Measurements from ENCODE around the gene VRK1.

Gene VRK1

DNA sequence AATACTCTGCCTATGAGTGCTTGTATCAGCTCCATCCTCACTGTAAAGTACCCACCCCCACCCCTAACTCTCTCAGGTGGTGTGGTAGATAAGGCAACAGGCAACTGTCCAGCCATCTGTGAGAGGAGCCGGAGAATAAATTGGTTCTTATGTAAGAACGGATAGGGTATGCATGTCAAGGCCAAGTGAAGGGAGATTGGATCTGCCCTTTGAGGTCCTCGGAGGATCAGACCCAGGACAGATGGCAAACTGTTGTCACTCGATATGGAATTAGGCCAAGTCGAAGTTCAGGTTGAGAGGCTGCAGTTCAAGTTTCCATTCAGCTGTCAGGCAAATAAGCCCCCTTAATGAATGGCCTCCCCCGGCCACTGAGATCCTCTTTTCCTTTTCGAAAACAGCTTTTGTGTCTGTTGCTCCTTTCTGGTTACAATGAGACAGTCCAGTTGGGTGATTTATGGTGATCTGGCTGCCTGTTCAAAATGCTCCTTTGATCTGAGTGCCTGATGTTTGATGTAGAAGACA, 120.3 kb downstream of the VRK1 start:
- H3K27ac ChIP-seq, result no peak overlapping the region
- TF ChIP-seq CTCF (conservative IDR thresholded peaks at IDR 0.05), result no peak

DNA sequence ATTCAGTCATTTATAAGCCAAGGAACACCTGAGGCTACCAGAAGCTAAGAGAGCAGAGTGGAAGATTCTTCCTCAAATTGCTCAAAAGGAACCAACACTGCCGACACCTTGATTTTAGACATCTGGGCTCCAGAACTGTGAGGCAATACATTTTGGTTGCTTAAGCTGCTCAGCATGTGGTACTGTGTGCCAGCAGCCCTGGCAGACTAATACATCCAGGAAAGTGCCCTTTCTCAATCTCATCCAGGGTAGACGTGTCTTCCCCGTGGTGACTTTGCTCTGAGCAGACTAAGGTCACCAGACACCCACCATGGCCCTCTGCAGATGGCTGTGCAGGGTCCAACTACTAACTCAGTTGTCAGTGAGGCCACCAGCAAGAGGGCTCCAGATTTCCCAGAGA, 122.8 kb downstream of the VRK1 start:
- TF ChIP-seq CTCF (conservative IDR thresholded peaks at IDR 0.05), result no peak
- H3K27ac ChIP-seq, result no peak overlapping the region

GRCh38 chr14:96920820-96921219, 123.6 kb downstream of the VRK1 start:
- TF ChIP-seq CTCF (conservative IDR thresholded peaks at IDR 0.05), result no peak
- H3K27ac ChIP-seq, result no peak overlapping the region

DNA sequence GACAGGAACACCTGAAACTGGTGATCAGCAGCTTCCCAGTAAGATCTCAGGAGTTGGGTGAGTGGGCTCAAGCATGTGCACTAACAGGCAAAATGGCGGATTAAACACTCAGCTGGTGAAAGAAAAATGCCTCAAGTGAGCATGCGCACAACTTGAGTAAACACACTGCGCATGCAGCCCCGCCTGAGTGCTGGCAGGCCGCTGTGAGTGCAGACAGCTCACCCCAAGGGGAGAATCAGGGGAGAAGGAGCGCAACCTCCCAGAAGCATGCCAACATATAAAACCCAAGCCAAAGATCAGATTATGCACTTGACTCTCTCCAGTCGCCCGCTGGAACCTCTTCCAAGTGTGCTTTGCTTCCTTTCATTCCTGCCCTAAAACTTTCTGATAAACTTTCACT, 125.8 kb downstream of the VRK1 start:
- TF ChIP-seq CTCF (conservative IDR thresholded peaks at IDR 0.05), result no peak
- H3K27ac ChIP-seq, result no peak overlapping the region

DNA sequence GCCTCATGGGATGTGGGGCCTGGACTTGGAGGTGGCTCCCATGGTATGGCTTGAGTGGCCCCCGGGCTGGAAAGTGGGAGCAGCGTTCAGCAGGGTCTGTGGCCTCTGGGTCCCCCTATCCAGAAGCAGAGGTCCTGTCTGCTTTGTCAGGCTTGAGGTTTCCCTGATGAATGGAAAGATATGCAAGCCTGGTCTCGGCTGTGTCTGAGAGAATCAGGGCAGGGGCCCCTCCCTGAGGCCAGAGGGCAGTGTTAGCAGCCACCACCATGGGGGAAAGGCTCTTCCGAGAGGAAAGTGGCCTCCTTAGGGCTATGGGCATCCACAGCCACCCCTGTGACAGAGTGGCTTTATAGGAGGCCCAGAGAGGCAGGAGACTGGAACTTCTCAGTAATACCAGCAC, 128.2 kb downstream of the VRK1 start:
- no peak overlapping the region for H3K27ac ChIP-seq
- no peak for TF ChIP-seq CTCF (conservative IDR thresholded peaks at IDR 0.05)

GRCh38 chr14:96926001-96926400, 128.8 kb downstream of the VRK1 start:
- no peak overlapping the region for H3K27ac ChIP-seq
- no peak for TF ChIP-seq CTCF (conservative IDR thresholded peaks at IDR 0.05)

- no peak for TF ChIP-seq CTCF (conservative IDR thresholded peaks at IDR 0.05)
- no peak overlapping the region for H3K27ac ChIP-seq
Observed at GRCh38 chr14:96928779-96929380, 131.7 kb downstream of the VRK1 start.

Data from VCaP (cell line).